Left hindlimb (tissue), 1 donor: ENCODE data around the gene RFC3.

Source experiments
- DNase-seq: peaks from one replicate; pipeline ENCODE4 v3.0.0-alpha.2; 2018

Gene RFC3

GRCh38 chr13:33869005-33869404 lies 51.1 kb downstream of the RFC3 start:
- no peak for DNase-seq

GRCh38 chr13:33870046-33870668 lies 52.2 kb downstream of the RFC3 start:
- no peak for DNase-seq

- DNase-seq: no peak
These were observed 53.5 kb downstream of the RFC3 start for GRCh38 chr13:33871207-33872004.

GRCh38 chr13:33872005-33872351 lies 54.0 kb downstream of the RFC3 start:
- DNase-seq: no peak

GRCh38 chr13:33873251-33873908 lies 55.4 kb downstream of the RFC3 start:
- no peak for DNase-seq

DNA sequence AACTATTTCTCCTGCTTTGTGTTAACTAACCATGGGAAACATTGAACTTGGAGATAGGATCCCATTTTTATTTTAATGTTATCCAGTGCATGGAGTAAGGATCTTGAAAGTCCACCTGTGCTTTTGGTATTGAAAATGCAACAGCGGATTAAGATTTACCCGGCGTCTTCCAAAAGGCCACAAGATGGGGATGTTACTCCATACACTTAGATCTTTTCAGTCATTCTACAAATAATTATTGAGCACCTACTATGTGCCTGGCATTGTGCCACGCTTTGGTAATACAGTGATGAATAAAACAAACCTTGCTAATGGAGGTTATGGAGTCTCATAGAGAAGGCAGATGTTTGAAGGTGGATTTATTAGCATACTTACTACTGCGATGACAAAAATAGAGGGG lies 56.9 kb downstream of the RFC3 start:
- no peak for DNase-seq

- DNase-seq: no peak
These were observed 57.9 kb downstream of the RFC3 start for GRCh38 chr13:33875618-33876401.

- no peak for DNase-seq
These were observed 58.9 kb downstream of the RFC3 start for GRCh38 chr13:33876716-33877394.

GRCh38 chr13:33879118-33879517 lies 61.2 kb downstream of the RFC3 start:
- DNase-seq: no peak

DNA sequence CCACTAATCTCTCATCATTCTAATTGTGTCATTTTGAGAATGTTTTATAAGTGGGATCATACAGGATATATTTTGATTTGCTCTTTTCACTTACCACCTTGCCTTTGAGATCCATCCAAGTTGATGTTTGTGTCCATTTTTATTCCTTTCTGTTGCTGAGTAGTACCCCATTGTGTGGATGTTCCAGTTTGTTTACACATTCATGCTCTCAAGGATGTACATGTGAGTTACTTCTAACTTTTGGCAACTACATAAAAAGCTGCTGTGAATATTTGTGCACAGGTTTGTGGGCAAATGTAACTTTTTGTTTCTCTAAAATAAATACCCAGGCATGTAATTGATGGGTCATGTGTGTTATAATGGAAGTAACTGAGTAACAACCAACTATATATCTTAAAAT lies 64.9 kb downstream of the RFC3 start:
- no peak for DNase-seq

- no peak for DNase-seq
These were observed 66.7 kb downstream of the RFC3 start for GRCh38 chr13:33884531-33885220.
